ENCODE results near the gene MGRN1. TPM values are rescaled to one million over a fixed set of nuclear protein-coding genes. Genes with fewer than 3 reads are reported as not detected.

The MGRN1 gene
- total RNA-seq, 1 experiment from 2014 or later = 54.6 TPM

GRCh38 chr16:4689091-4689671 is 64.6 kb downstream of the MGRN1 start:
- H3K36me3 ChIP-seq (ENCODE audit: insufficient read depth, low read length, poor library complexity, severe bottlenecking) = no peaks in the 10 kb centered on the region
- H3K4me3 ChIP-seq (ENCODE audit: low read depth, low read length, poor library complexity, severe bottlenecking) = no peak overlapping the region
- no peaks in the 10 kb centered on the region for H3K27me3 ChIP-seq (replicated peaks; ENCODE audit: insufficient read depth, low read depth, low read length, poor library complexity)
- H3K27ac ChIP-seq (ENCODE audit: low read depth, low read length, poor library complexity, severe bottlenecking) = no peak overlapping the region
- H3K9me3 ChIP-seq (ENCODE audit: low read depth, low read length, poor library complexity, severe bottlenecking) = no peaks in the 10 kb centered on the region
- CTCF ChIA-PET = no interaction called here
- no TSS peak for BruUV-seq (replicated peaks)
- POLR2A ChIA-PET (ENCODE audit: low non-redundant PET) = no interaction called here
- peaks cover 4% of the 10 kb centered on the region for H3K4me1 ChIP-seq (ENCODE audit: insufficient read depth, low read length, poor library complexity, severe bottlenecking)
- no peak for TF ChIP-seq EZH2 (IDR thresholded peaks at IDR 0.05; ENCODE audit: borderline replicate concordance, low read depth, low read length, poor library complexity, severe bottlenecking)
- TF ChIP-seq CTCF (conservative IDR thresholded peaks at IDR 0.05; ENCODE audit: low read depth, low read length) = no peak
- no peak for DNase-seq (ENCODE audit: low spot score)
- intact Hi-C loops (cut with micrococcal nuclease; ENCODE audit: unreplicated experiment) = no loop called here

- intact Hi-C loops (cut with micrococcal nuclease; ENCODE audit: unreplicated experiment) = loop anchor here (10.0 kb wide), 1 partner anchor 265 kb away; the partner anchor contains the start of gene SEC14L5
- ChIA-PET POLR2A (ENCODE audit: low non-redundant PET) (no interaction called here), CTCF (no interaction called here)
- BruUV-seq (replicated peaks) = no TSS peak
- Histone ChIP-seq H3K4me3 (ENCODE audit: low read depth, low read length, poor library complexity, severe bottlenecking) (no peak overlapping the region), H3K4me1 (ENCODE audit: insufficient read depth, low read length, poor library complexity, severe bottlenecking) (peaks cover 4% of the 10 kb centered on the region), H3K27ac (ENCODE audit: low read depth, low read length, poor library complexity, severe bottlenecking) (no peak overlapping the region), H3K36me3 (ENCODE audit: insufficient read depth, low read length, poor library complexity, severe bottlenecking) (no peaks in the 10 kb centered on the region), H3K9me3 (ENCODE audit: low read depth, low read length, poor library complexity, severe bottlenecking) (no peaks in the 10 kb centered on the region), H3K27me3 (replicated peaks; ENCODE audit: insufficient read depth, low read depth, low read length, poor library complexity) (no peaks in the 10 kb centered on the region)
- TF ChIP-seq EZH2 (IDR thresholded peaks at IDR 0.05; ENCODE audit: borderline replicate concordance, low read depth, low read length, poor library complexity, severe bottlenecking) (no peak), CTCF (conservative IDR thresholded peaks at IDR 0.05; ENCODE audit: low read depth, low read length) (no peak)
- no peak for DNase-seq (ENCODE audit: low spot score)
These were observed 65.5 kb downstream of the MGRN1 start for GRCh38 chr16:4689864-4690704.

GRCh38 chr16:4690946-4691665 is 66.5 kb downstream of the MGRN1 start:
- CTCF ChIA-PET = no interaction called here
- no peaks in the 10 kb centered on the region for H3K9me3 ChIP-seq (ENCODE audit: low read depth, low read length, poor library complexity, severe bottlenecking)
- no peak overlapping the region for H3K4me3 ChIP-seq (ENCODE audit: low read depth, low read length, poor library complexity, severe bottlenecking)
- no peak overlapping the region for H3K27ac ChIP-seq (ENCODE audit: low read depth, low read length, poor library complexity, severe bottlenecking)
- DNase-seq (ENCODE audit: low spot score) = no peak
- intact Hi-C loops (cut with micrococcal nuclease; ENCODE audit: unreplicated experiment) = loop anchor here (10.0 kb wide), 1 partner anchor 264 kb away; the partner anchor contains the start of gene SEC14L5
- H3K4me1 ChIP-seq (ENCODE audit: insufficient read depth, low read length, poor library complexity, severe bottlenecking) = peaks cover 4% of the 10 kb centered on the region
- POLR2A ChIA-PET (ENCODE audit: low non-redundant PET) = no interaction called here
- no TSS peak for BruUV-seq (replicated peaks)
- no peaks in the 10 kb centered on the region for H3K36me3 ChIP-seq (ENCODE audit: insufficient read depth, low read length, poor library complexity, severe bottlenecking)
- H3K27me3 ChIP-seq (replicated peaks; ENCODE audit: insufficient read depth, low read depth, low read length, poor library complexity) = no peaks in the 10 kb centered on the region
- TF ChIP-seq EZH2 (IDR thresholded peaks at IDR 0.05; ENCODE audit: borderline replicate concordance, low read depth, low read length, poor library complexity, severe bottlenecking) (no peak), CTCF (conservative IDR thresholded peaks at IDR 0.05; ENCODE audit: low read depth, low read length) (no peak)
